ENCODE measurements around the gene EHD1. TPM values are rescaled to one million over a fixed set of nuclear protein-coding genes. Genes with fewer than 3 reads are reported as not detected.

Gene EHD1
- total RNA-seq, 1 experiment from 2014 or later, result 14.2 TPM

- DNase-seq (ENCODE audit: low spot score), result no peak
Observed at GRCh38 chr11:64909653-64910343, 31.4 kb upstream of the EHD1 start.

- no peak for DNase-seq (ENCODE audit: low spot score)
Observed at GRCh38 chr11:64908766-64909165, 30.3 kb upstream of the EHD1 start.

GRCh38 chr11:64906314-64906635, 27.9 kb upstream of the EHD1 start:
- no peak for DNase-seq (ENCODE audit: low spot score)

GRCh38 chr11:64905516-64906313, 27.3 kb upstream of the EHD1 start:
- DNase-seq (ENCODE audit: low spot score), result no peak

GRCh38 chr11:64903291-64903833, 24.9 kb upstream of the EHD1 start:
- DNase-seq (ENCODE audit: low spot score), result no peak

GRCh38 chr11:64902102-64902900, 23.9 kb upstream of the EHD1 start:
- DNase-seq (ENCODE audit: low spot score), result no peak

- no peak for DNase-seq (ENCODE audit: low spot score)
Observed at GRCh38 chr11:64900774-64901173, 22.4 kb upstream of the EHD1 start.

- DNase-seq (ENCODE audit: low spot score), result no peak
Observed at GRCh38 chr11:64900263-64900678, 21.9 kb upstream of the EHD1 start.

GRCh38 chr11:64898541-64898940, 20.1 kb upstream of the EHD1 start:
- DNase-seq (ENCODE audit: low spot score), result no peak

- DNase-seq (ENCODE audit: low spot score), result no peak
Observed at GRCh38 chr11:64898076-64898445, 19.6 kb upstream of the EHD1 start.

GRCh38 chr11:64897381-64898075, 19.1 kb upstream of the EHD1 start:
- no peak for DNase-seq (ENCODE audit: low spot score)

GRCh38 chr11:64896448-64897022, 18.1 kb upstream of the EHD1 start:
- DNase-seq (ENCODE audit: low spot score), result no peak

- no peak for DNase-seq (ENCODE audit: low spot score)
Observed at GRCh38 chr11:64894812-64895452, 16.5 kb upstream of the EHD1 start.

GRCh38 chr11:64894070-64894811, 15.8 kb upstream of the EHD1 start:
- DNase-seq (ENCODE audit: low spot score), result peak; percentile 68

- DNase-seq (ENCODE audit: low spot score), result no peak
Observed at GRCh38 chr11:64893194-64894069, 15.0 kb upstream of the EHD1 start.

- no peak for DNase-seq (ENCODE audit: low spot score)
Observed at GRCh38 chr11:64892838-64893193, 14.4 kb upstream of the EHD1 start.

- no peak for DNase-seq (ENCODE audit: low spot score)
Observed at GRCh38 chr11:64892411-64892831, 14.0 kb upstream of the EHD1 start.

- no peak for DNase-seq (ENCODE audit: low spot score)
Observed at GRCh38 chr11:64891880-64892279, 13.5 kb upstream of the EHD1 start.

GRCh38 chr11:64891215-64891848, 12.9 kb upstream of the EHD1 start:
- DNase-seq (ENCODE audit: low spot score), result no peak
